Upper lobe of left lung (tissue), 4 donors: ENCODE measurements around the gene GRIK4.

Experiments used
- CTCF ChIP-seq, 6 experiments: fragments of 450-650 bp in 4 of 6; fragments of 200-600 bp in 2 of 6; sonication (generic) in 2 of 6; IDR thresholded peaks; one replicate each; pipeline ENCODE4 v1.5.1; 2016 to 2019; ENCODE audit warnings: antibody characterized with exemption in 6 of 6
- POLR2A ChIP-seq, 4 donors: fragments of 450-650 bp; IDR thresholded peaks; one replicate each; pipeline ENCODE4 v1.5.1; 2016 to 2017; ENCODE audit warnings: antibody characterized with exemption in 4 of 4, mild to moderate bottlenecking in 2 of 4
- POLR2AphosphoS5 ChIP-seq, 2 donors: sonication (generic); formaldehyde crosslinking; IDR thresholded peaks; one replicate each; pipeline ENCODE4 v1.5.1; 2017; ENCODE audit warnings: antibody characterized with exemption in 2 of 2

- TF ChIP-seq POLR2AphosphoS5 (IDR thresholded peaks at IDR 0.05) (no peak), CTCF (IDR thresholded peaks at IDR 0.05) (no peak), POLR2A (IDR thresholded peaks at IDR 0.05) (no peak)
These were observed 98.6 kb downstream of the GRIK4 start for GRCh38 chr11:120610111-120610510.
